ENCODE data around the gene RAMP1. TPM values are rescaled to one million over a fixed set of nuclear protein-coding genes. Genes with fewer than 3 reads are reported as not detected.

The RAMP1 gene
- total and polyA plus RNA-seq, 2 donors (not counting 1 experiment from before 2014, with no cell fraction given), result 3.3 to 16.0 TPM

GRCh38 chr2:237870754-237871651 is 11.6 kb downstream of the RAMP1 start:
- no peak for DNase-seq (ENCODE audit: low read depth in 2 of 2)
- Histone ChIP-seq H3K9me3 (ENCODE audit: control insufficient read depth, insufficient read depth, low read depth, low read length) (no peaks in the 10 kb centered on the region), H3K27ac (ENCODE audit: insufficient read depth, low read length) (no peak overlapping the region), H2AFZ (ENCODE audit: low read length) (no peak overlapping the region), H3K9ac (ENCODE audit: insufficient read depth, low read length) (no peak overlapping the region), H3K4me1 (ENCODE audit: control insufficient read depth, extremely low read depth, insufficient read depth, low read length) (peaks cover 8% of the 10 kb centered on the region), H3K4me2 (ENCODE audit: extremely low read depth, insufficient read depth, low read length) (no peak overlapping the region), H3K4me3 (replicated peaks in 1 of 4; ENCODE audit: control extremely low read depth in 1 of 4, insufficient read depth in 1 of 4, low read depth in 3 of 4, low read length in 4 of 4) (no peak overlapping the region), H3K36me3 (ENCODE audit: control insufficient read depth, insufficient read depth, low read length) (no peaks in the 10 kb centered on the region), H3K79me2 (ENCODE audit: control insufficient read depth, insufficient read depth, low read length) (no peaks in the 10 kb centered on the region), H3K27me3 (ENCODE audit: control insufficient read depth, insufficient read depth, low read length) (no peaks in the 10 kb centered on the region), H4K20me1 (ENCODE audit: control insufficient read depth, extremely low read depth, insufficient read depth, low read length) (no peaks in the 10 kb centered on the region)
- TF ChIP-seq CTCF (conservative IDR thresholded peaks at IDR 0.05 in 1 of 2, IDR thresholded peaks at IDR 0.05 in 1 of 2; ENCODE audit: low read depth in 1 of 2, low read length in 2 of 2) (no peak), EZH2 (IDR thresholded peaks at IDR 0.05; ENCODE audit: low read length, missing control alignments) (no peak)

GRCh38 chr2:237872178-237872887 is 12.9 kb downstream of the RAMP1 start:
- Histone ChIP-seq H3K27ac (ENCODE audit: insufficient read depth, low read length) (no peak overlapping the region), H3K27me3 (ENCODE audit: control insufficient read depth, insufficient read depth, low read length) (no peaks in the 10 kb centered on the region), H2AFZ (ENCODE audit: low read length) (no peak overlapping the region), H3K4me2 (ENCODE audit: extremely low read depth, insufficient read depth, low read length) (no peak overlapping the region), H3K4me3 (replicated peaks in 1 of 4; ENCODE audit: control extremely low read depth in 1 of 4, insufficient read depth in 1 of 4, low read depth in 3 of 4, low read length in 4 of 4) (no peak overlapping the region), H3K36me3 (ENCODE audit: control insufficient read depth, insufficient read depth, low read length) (no peaks in the 10 kb centered on the region), H4K20me1 (ENCODE audit: control insufficient read depth, extremely low read depth, insufficient read depth, low read length) (no peaks in the 10 kb centered on the region), H3K4me1 (ENCODE audit: control insufficient read depth, extremely low read depth, insufficient read depth, low read length) (peaks cover 7% of the 10 kb centered on the region), H3K9ac (ENCODE audit: insufficient read depth, low read length) (no peak overlapping the region), H3K9me3 (ENCODE audit: control insufficient read depth, insufficient read depth, low read depth, low read length) (no peaks in the 10 kb centered on the region), H3K79me2 (ENCODE audit: control insufficient read depth, insufficient read depth, low read length) (no peaks in the 10 kb centered on the region)
- DNase-seq (ENCODE audit: low read depth in 2 of 2), result no peak
- TF ChIP-seq CTCF (conservative IDR thresholded peaks at IDR 0.05 in 1 of 2, IDR thresholded peaks at IDR 0.05 in 1 of 2; ENCODE audit: low read depth in 1 of 2, low read length in 2 of 2) (no peak), EZH2 (IDR thresholded peaks at IDR 0.05; ENCODE audit: low read length, missing control alignments) (no peak)

- Histone ChIP-seq H3K9ac (ENCODE audit: insufficient read depth, low read length) (no peak overlapping the region), H4K20me1 (ENCODE audit: control insufficient read depth, extremely low read depth, insufficient read depth, low read length) (no peaks in the 10 kb centered on the region), H3K4me1 (ENCODE audit: control insufficient read depth, extremely low read depth, insufficient read depth, low read length) (peaks cover 7% of the 10 kb centered on the region), H3K27ac (ENCODE audit: insufficient read depth, low read length) (no peak overlapping the region), H3K4me3 (replicated peaks in 1 of 4; ENCODE audit: control extremely low read depth in 1 of 4, insufficient read depth in 1 of 4, low read depth in 3 of 4, low read length in 4 of 4) (no peak overlapping the region), H3K9me3 (ENCODE audit: control insufficient read depth, insufficient read depth, low read depth, low read length) (no peaks in the 10 kb centered on the region), H3K36me3 (ENCODE audit: control insufficient read depth, insufficient read depth, low read length) (no peaks in the 10 kb centered on the region), H3K79me2 (ENCODE audit: control insufficient read depth, insufficient read depth, low read length) (no peaks in the 10 kb centered on the region), H3K27me3 (ENCODE audit: control insufficient read depth, insufficient read depth, low read length) (no peaks in the 10 kb centered on the region), H2AFZ (ENCODE audit: low read length) (no peak overlapping the region), H3K4me2 (ENCODE audit: extremely low read depth, insufficient read depth, low read length) (no peak overlapping the region)
- peak; percentile 27 to 29 for DNase-seq (ENCODE audit: low read depth in 2 of 2)
- TF ChIP-seq CTCF (conservative IDR thresholded peaks at IDR 0.05 in 1 of 2, IDR thresholded peaks at IDR 0.05 in 1 of 2; ENCODE audit: low read depth in 1 of 2, low read length in 2 of 2) (no peak), EZH2 (IDR thresholded peaks at IDR 0.05; ENCODE audit: low read length, missing control alignments) (no peak)
Measured at GRCh38 chr2:237873421-237873831, 14.0 kb downstream of the RAMP1 start.

Data from fibroblast of lung (primary cell).